Right lung (tissue), 5 donors: Measurements from ENCODE around the gene ULBP1. TPM values are rescaled to one million over a fixed set of nuclear protein-coding genes. Genes with fewer than 3 reads are reported as not detected.
"Not testable (repeated sequence)": the region's sequence is repeated elsewhere in the genome, so short reads cannot be mapped to it uniquely, and the experiment has no call there.

Experiments
- DNase-seq, 2 donors: peaks; one replicate each; pipeline ENCODE4 v3.0.0-alpha.2; 2013
- polyA plus RNA-seq, 5 donors: library from polyadenylated mRNA; unstranded; fragments of 120-200 nt; gene quantifications; one replicate each; pipeline versions ENCODE4 v1.2.1 to v1.2.3, GENCODE V29; 2013; ENCODE audit warnings: inconsistent platforms in 1 of 5, low replicate concordance in 1 of 5; ENCODE audit not compliant: insufficient read length in 5 of 5, insufficient read depth in 1 of 5

The ULBP1 gene
- polyA plus RNA-seq, 5 donors = 3.9 to 5.1 (median 4.8) TPM

DNA sequence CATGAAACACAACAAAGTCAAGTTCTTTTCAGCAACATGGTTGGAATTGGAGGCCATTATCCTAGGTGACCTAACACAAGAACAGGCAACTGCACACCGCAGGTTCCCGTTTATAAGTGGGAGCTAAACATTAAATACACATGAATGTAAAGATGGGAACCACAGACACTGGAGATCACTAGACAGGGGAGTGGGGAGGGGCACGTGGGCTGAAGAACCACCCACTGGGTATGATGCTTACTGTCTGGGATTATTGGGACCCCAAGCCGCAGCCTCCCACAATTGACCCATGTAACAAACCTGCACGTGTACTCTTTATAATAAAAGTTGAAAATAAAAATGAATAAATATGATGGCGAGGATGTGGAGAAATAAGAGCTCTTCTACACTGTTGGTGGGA is 32.2 kb upstream of the ULBP1 start:
- DNase-seq = no peak

DNA sequence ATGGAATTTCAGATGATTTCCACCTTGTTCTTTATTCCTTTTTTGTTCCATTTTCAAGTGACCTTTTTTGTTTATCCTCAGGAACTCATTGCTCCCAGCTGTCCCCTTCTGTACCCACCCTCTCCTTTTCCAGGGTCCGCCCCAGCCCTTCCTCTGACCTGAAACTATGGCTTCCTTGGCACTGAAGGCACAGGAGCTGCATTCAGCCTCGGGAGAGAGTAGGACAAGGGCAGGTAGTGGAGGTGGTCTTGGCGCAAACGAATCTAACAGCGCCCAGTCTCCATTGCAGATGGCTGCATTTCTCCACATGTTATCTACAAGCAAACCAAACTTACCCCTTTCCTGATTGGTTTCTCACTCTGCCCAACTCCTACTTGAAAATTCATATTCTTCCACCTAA is 30.7 kb upstream of the ULBP1 start:
- DNase-seq = no peak

DNA sequence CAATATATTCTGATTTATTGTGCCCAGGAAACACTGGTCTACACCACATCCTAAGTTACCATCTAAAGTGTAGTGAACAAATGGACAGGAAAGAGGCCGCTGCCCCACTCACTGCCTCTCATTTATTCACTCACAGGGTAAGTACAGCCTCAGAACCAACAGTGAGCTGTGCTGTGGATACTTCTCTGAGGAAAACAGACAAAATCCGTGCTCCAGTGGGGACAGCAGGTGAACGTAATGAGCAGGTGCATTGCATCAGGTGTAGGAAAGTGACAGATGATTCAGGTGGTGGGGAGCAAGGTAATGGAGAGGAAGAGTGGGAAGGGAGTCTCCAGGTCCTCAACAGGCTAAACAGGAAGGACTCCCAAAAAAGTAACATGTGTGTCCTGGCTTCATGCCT is 30.3 kb upstream of the ULBP1 start:
- DNase-seq = no peak

DNA sequence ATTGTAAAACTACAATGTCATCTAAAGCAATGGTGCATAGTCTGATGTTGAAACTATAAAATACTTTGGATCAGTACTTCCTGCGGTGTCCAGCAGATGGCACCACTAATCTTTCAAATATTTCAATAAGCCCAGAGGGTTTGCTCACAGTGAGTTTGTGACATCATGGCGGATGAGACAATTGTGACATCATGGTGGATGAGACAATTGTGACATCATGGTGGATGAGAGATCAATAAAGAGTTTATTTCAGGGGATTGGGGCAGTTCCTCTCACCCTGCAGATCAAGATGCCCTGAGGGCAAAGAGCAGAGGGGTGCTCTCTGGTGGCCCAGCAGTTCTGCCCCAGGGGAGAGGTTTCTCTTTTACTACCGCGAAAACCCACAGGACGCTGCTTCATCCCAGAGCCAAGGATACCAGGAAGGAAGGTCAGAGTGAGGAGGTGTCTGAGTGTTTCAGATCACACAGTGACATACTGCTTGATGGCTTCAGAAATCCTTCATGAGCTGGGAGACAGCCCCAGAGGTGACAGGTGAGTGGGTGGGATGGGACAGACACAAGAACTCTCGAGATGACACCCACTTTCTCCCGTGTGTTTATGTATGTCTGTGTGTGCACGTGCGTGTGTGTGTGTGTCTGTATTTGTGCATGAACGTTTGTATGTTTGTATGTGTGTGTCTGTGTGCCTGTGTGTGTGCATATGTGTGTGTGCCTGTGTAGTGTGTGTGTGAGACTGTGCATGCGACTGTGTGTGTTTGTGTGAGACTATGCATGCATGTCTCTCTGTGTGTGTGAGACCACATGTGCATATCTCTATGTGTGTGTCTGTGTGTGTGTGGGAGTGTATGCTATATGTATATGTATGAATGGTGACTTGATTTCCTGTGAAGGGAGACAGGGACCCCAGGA is 29.2 kb upstream of the ULBP1 start:
- peak; percentile 47 to 61 for DNase-seq

DNA sequence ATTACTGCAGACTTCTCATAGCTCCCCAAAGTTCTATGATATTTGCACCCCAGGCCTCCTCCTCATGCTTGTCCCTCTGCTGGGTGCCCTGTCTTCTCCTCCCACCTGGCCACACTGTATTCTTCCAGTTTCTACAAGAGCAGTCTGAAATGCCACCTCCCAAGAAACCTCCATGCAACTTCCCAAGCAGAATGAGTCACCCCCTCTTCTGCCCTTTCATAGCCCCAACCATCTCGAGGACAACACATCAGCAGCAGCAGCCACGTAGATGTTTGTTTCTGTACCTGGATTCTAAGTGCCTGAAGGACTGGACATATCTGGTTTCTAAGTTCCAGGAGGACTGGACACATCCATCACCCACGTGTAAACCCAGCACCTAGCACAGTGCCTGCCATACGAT is 28.5 kb upstream of the ULBP1 start:
- DNase-seq = no peak

DNA sequence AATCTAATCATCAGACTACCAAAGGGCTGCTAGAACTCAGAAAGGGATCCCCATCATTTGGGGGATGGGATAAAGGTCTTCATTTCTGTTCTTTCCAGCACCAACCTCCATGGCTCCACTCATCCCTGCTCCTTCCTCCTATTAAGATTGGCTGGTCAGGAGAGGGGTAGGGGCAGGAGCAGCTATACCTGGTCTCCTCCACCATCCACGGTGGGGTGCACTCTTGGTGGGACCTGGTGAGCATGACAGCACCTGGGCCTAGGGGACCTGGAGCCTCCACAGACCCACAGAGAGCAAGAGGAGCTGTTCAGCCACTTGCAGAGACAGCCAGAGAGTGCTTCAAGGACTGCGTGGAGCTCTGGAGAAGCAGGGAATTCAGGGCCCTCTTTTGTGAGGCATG is 28.1 kb upstream of the ULBP1 start:
- DNase-seq = no peak

DNA sequence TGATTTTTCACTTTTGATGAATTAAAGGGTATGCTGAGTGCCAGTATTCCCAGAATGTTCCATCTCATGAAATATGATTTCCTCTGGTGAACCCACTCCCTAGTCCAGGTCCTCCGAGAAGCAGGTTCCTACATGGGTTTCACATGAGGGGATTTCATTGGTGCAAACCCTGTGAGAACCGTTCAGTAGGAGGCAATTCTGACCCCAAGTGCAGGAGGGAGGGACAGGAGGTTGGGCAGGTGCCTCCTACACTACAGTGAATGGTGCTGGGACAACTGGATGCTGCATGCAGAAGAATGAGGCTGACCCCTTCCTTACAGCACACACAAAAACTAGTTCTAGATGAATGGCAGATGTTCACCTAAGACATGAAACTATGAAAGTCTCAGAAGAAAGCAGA is 27.0 kb upstream of the ULBP1 start:
- DNase-seq = no peak

DNA sequence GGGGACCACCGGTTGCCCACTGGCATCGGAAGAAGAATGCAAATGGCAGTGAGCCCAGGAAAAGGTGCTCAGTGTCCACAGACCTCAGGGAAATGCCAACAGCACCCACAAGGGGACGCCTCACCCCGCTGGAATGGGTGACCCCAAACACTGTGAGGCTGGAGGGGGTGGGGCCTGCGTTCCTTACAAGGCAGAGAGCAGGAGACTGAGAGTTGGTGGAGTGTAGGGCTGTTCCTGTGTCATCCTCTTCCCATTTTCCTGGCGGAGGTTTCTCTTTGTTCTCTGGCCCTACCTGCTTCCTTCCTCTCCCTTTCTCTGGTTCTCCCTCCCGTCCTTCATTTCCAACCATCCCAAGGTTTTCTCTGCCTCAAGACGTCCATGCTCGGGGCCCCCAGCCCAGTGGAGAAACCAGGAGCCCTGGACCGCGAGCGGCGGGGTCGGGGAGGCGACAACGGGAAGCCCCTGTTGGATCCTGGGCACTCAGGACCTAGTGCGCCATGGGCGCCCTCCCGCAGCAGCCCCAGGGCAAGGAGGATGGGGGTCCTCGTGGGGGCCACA is 25.7 kb upstream of the ULBP1 start:
- DNase-seq = not testable (repeated sequence)

DNA sequence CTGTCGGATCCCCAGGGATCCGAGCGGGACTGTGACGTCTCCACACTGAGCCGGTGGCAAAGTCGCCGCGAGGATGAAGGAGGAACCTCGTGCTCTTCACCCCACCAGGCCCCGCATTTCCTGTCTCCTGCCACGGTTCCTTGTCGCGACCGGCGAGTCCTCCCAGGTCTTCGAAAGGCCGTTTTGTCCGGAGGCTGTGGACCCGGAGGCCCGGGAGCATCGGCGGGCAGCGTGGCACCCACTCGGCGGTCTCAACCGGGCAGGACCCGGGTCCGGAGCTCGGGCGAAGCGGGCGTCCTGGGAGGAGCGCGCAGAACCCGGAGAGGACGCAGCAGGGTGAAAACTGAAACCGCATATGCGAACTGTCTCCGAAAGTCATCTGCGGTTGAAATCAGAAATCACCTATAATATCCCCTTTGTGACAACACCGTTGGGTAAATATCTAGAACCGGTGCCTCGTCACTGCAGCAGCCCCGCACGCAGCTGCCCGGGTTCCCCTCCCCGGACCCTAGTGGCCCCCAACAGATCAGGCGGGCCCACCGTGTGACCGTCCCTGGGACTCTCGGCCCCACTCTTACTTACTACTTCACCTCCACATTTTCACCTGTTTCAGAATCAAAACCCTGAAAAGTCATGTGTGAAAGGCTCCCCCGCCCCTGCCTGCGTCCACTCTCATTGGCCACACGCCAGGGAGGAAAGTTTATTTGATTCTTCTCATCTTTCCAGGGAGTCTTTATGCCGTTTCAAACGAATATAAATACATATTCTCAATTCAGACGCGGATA is 25.0 kb upstream of the ULBP1 start:
- DNase-seq = peak in 1 of 2 donors; percentile 24

DNA sequence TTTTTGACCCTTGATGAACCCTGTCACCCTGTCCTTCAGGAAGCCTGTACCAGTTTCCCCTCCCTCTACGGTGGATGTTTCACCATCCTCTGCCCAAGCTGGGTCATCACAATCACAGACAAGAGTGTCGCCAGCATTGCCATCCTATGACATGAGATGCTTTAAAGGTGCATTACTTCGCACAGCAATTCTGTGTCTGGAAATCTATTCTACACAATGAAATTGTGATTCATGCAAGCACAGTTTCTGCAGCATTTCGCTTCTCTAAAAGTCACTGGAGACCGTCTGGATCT is 24.4 kb upstream of the ULBP1 start:
- DNase-seq = no peak

DNA sequence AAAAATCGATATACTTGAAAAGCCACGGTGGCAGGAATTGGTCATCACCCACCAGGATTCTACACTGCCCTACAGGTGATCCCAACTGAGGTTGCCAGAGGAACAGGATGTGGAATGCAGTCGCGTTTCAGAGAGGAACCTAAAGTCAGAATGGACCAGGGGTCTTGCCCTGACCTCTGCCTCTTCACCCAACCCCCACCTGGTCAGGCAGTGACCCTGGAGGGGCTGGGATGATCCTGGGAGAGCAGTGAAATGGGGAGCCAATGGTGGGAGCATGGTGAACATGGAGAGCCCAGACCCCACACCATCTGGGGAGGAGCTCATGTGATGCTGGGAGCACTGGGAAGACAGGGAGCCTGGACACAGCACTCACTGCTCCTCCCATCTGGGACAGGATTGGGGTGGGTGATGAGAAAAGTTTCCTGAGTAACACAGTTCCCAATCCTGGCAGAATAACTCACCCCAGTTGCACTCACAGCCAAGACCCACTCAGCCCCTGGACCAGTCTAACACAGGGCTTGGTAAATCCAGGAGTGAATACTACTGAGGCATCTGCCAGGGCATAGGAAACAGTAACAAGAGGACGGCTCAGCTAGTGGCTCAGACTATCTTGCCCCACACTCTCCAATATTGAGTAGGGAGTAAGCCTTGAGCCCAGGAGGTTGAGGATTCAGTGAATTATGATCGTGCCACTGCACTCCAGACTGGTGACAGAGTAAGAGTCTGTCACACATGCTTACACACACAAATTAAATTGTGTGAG is 23.7 kb upstream of the ULBP1 start:
- no peak for DNase-seq

DNA sequence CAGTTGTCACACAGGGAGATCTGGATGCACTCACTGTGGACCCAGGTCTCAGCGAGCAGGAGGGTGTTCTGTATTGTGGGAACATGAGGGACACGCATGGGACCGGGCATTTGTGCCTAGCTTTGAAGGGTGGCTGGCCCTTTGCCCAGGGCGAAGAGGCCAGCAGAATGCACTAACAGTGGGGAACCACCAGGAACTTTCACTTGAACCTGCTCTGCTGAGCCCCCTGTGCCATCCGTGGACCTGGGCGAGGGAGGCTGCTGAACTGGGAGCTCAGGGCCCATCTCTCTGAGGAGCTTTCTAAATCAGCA is 23.1 kb upstream of the ULBP1 start:
- no peak for DNase-seq

DNA sequence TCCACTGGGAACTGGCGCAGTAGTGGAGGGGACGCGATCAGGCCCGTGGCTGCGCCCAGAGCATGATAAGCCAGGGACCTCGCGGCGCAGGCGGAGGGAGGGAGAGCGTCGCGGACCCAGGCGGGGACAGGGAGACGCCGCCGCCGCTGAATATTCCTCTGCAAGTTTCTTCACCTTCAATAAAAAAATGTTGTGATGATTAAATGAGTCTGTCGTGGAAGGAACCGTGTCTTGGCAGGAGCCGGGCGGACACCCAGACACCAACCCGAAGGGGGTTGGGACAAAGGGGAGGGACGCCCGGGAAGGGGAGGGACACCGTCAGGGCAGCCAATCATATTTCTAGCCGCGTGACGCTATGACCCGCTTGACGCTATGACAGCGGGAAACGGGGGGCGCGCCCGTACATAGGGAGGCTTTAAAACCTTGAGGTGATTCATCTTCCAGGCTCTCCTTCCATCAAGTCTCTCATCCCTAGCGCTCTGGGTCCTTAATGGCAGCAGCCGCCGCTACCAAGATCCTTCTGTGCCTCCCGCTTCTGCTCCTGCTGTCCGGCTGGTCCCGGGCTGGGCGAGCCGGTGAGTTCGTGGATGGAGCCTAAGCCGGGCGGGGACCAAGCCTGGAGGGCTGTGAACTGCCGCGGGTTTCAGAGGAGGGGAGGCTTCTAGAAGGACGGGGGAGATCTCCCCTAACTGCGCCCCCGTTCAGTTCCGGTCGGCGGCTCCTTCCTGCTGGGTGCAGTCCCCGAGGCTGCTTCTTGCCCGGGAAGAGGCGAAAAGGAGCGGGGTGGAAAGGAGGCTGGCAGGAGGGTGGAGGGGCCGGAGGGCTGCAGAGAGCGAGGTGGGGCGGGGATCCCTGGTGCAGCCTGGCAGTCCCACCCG is 21.9 kb upstream of the ULBP1 start, which contains the start of gene ULBP2:
Gene ULBP2, plus strand, starts transcription at position 432 of the 878 bp plus-strand sequence. Its CDS starts 59 bp downstream, at position 491.
- DNase-seq = peak; percentile 70 to 82

DNA sequence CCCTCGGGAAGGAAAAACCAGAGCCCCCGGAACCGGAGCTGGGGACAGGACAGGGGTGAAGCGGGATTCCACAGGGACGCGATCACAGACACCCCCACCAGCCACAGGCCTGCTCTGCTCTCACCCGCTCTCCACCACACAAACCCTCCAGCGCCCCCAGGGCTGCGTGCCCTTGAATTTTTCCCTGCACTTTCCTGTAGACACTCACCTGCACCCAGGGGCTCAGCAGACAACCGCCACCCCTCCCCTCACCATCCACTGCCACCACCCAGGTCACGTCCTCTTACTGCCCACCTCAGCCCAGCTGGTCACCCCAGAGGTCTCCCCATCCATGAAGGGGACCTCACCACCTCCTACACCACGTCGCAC is 21.3 kb upstream of the ULBP1 start:
- DNase-seq = no peak

DNA sequence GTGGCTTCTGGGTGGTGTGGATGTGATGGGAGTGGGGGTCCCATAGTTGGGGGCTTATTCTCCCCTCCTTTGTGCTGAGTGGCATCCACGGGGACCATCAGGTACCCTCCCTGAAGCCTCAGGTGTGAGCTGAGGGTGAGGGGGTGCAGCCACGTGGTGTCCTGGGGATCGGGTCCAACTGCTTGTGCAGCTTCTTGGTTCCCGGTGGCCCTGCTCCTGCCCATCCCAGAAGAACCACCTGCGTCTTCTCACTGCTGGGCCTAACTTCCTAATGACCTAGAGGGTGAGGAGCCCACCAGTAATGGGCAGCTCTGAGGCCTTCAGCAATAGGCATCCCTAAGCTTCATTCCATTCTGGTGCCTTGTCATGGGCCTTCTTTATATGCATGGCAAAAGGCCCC is 20.4 kb upstream of the ULBP1 start:
- DNase-seq = not testable (repeated sequence)

DNA sequence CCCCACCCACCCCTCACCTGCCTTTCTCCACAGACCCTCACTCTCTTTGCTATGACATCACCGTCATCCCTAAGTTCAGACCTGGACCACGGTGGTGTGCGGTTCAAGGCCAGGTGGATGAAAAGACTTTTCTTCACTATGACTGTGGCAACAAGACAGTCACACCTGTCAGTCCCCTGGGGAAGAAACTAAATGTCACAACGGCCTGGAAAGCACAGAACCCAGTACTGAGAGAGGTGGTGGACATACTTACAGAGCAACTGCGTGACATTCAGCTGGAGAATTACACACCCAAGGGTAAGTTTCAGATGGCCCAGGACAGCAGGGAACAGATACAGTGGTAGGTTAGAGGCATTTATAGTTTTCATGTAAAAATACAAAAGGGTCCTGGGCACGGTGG is 18.5 kb upstream of the ULBP1 start:
- DNase-seq = not testable (repeated sequence)

DNA sequence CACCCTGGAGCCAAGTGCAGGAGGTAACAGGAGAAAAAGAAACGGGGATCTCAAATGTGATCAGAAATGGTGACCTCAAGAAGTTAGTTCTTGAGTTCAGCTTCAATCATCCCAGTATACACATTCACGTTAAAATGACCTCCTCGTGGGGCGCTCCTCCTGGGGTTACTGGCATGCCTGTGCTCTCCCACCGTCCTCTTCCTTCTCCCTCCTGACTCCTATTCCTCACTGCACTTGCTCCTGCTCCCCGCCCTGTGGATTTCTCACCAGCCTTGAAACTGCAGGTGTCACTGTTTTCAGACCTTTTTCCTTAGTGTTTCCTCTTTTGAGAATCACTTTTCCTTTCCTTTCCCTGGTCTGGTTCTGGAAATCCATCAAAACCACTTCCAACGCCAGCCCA is 17.1 kb upstream of the ULBP1 start:
- DNase-seq = not testable (repeated sequence)

DNA sequence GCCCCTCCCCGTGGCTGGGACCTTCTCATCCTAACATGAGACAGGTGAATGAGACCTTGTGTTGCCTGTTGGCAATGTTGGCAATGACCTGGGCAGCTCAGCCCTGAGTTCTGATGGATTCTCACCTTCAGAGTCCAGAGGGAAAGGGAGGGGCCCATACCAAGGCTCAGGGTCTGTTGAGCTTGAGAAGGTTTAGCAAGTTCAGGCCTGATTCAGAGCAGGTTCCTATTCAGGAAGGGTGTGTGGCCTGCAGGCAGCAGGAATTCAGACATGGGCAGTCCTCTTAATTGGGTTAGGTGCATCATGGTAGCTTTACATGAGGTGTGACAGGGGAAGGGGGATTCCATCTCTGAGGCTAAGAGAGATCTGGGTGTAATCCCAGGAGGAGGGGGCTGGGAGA is 16.2 kb upstream of the ULBP1 start:
- not testable (repeated sequence) for DNase-seq

DNA sequence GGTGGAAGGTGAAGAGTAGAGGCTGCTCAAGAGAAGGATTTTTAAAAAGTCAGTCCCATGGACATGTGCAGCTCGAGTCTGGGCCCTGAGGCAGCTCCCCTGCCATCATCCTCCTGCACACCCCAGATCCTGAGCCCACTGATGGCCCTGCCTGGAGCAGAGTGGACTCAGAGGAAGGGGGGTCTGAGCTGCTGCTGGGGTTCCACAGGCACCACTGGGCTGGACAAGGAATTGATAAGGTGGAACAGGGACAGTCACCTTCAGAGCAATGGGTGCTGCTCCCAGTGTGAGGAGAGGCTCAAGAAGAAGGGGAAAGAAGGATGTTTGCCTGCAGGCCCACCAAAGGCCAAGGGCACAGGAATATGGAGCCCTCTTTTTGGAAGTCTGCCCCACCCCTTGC is 15.7 kb upstream of the ULBP1 start:
- DNase-seq = no peak

DNA sequence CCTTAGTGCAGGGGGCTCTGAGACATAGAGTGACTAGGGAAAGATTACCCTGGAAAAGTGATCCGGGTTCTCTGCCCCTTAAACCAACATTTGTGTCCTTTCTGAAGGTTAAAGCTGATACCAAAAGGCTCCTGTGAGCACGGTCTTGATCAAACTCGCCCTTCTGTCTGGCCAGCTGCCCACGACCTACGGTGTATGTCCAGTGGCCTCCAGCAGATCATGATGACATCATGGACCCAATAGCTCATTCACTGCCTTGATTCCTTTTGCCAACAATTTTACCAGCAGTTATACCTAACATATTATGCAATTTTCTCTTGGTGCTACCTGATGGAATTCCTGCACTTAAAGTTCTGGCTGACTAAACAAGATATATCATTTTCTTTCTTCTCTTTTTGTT is 15.1 kb upstream of the ULBP1 start:
- DNase-seq = no peak

DNA sequence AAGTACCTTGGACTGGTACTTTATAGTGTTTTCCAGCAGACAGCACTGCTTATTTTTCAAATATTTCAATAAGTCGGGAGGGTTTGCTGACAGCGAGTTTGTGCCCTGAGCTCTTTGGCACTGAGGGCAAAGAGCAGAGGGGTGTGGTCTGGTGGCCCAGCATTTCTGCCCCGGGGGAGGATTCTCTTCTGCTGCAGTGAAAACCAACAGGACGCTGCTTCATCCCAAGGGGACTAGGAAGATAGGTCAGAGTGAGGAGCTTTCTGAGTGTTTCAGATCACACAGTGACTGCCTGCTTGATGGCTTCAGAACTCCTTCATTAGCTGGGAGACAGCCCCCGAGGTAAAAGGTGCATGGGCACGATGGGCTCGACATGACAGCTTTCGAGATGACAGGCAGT is 13.3 kb upstream of the ULBP1 start:
- no peak for DNase-seq
